GM12872 (cell line): Measurements from ENCODE around the gene FAM83B.

ENCODE experiments used
- CTCF ChIP-seq: IDR thresholded peaks from 3 replicates; pipeline ENCODE4 v1.5.1; 2011; ENCODE audit warnings: low read depth, mild to moderate bottlenecking, low read length, moderate library complexity; ENCODE audit not compliant: insufficient read depth

The FAM83B gene

GRCh38 chr6:54847799-54848597, 1.4 kb downstream of the FAM83B start:
- no peak for TF ChIP-seq CTCF

- no peak for TF ChIP-seq CTCF
Observed at GRCh38 chr6:54850114-54850513, 3.5 kb downstream of the FAM83B start.

- no peak for TF ChIP-seq CTCF
Observed at GRCh38 chr6:54856129-54856528, 9.6 kb downstream of the FAM83B start.

- TF ChIP-seq CTCF: no peak
Observed at GRCh38 chr6:54860132-54860531, 13.6 kb downstream of the FAM83B start.

GRCh38 chr6:54860739-54861138, 14.2 kb downstream of the FAM83B start:
- no peak for TF ChIP-seq CTCF

- no peak for TF ChIP-seq CTCF
Observed at GRCh38 chr6:54861905-54862616, 15.5 kb downstream of the FAM83B start.

GRCh38 chr6:54864272-54864671, 17.7 kb downstream of the FAM83B start:
- no peak for TF ChIP-seq CTCF
